ENCODE data around the gene ACOT11.

DNA sequence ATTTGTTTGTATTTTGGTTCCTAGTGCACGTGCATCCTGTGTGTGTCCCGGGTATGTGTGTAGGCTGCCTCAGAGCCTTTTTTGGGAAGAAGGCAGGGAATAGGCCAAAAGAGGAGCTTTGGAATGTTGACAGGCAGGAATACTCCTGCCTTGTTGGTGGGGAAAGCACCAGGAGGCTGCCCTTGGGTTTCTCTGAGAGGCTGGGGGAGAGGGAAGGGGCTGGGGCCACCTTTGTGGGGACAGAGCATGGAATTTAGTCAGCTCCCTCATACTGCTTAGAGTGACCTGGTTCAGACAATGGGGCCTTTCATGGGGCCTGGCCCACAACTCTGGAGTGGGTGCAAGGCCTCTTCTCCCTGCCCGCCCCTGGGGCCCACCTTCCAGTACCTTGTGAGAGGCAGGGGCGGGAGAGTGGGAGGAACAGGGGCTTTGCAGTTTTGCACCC lies 31.3 kb downstream of the ACOT11 start:
- TF ChIP-seq POLR2AphosphoS5 (IDR thresholded peaks at IDR 0.05; ENCODE audit: low read depth, low read length) (no peak), TAF1 (IDR thresholded peaks at IDR 0.05; ENCODE audit: borderline replicate concordance, low read depth, low read length) (no peak), POLR2A (IDR thresholded peaks at IDR 0.05; ENCODE audit: low read depth, low read length) (no peak)
